ENCODE data around the gene KLF7.

The KLF7 gene

DNA sequence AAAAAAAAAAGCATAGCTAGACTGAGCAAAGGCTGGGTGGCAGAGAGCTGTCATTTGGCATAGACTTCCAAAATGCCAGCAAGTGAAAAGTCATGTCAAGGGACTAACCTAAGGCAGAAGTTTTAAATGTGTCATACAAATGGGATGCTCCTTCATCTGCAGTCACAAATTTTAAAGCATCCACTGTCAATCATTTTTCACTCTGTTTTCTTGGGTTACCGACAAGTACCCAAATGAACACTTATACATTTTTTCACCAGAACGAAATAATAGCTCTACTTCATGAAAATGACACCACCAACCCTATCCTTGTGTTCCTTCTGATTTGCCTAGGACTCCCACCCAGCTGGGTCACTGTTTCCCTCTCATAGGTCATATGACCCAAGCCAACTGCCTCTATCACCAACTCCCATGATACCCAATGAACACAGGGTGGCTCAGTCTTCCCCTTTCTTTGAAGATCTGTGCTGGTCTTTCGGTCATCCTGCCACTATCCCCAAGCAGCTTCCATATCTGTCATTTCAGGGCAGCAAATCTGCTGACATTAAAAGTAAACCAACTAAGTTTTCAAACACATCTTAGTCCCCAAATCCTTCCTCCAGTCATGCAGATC, 21.5 kb downstream of the KLF7 start:
- DNase-seq, result no peak

DNA sequence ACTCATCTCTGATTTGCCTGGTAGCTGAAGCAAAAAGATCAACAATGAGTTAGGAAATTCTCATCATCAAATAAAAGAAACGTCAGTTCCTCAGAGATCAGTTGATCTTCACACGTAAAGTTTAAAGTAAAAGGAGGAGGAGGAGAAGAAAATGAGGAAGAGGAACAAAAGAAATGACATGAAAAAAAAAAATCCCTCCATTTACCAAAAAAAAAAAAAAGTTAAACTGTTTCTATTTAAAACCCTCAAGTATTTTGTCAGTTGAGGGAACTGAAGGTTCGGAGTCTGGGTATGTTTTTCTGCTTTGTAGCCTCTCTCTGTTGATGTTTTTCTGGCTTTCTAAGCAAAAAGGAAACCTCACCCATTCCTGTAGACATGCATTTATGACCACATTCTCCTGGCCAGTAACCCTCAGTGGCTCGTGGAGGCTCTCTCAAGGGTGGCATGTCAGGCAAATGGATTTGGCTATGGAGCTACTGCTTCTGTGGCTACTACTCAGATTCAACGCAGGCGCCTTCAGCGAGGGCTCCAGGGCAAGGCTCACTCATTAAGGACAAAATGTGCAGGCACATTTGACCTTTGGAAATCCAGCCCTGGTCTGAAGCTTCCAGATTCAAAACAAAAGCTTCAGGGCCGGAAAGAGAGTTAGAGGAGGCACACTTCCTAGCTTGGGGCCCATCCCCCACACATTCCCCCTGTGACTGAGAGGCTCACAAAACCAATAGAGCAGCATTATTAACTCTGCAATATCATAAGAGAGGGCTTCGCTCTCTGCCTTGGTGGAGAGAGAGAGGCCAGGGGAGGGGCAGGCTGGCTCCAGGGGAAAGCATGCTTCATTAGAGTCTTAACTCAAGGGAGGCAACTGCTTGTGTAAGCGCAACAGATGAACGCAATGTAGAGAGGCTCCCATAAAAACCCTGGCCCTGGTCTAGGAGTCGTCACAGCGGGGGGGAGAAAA, 22.3 kb downstream of the KLF7 start:
- DNase-seq, result peak; percentile 78

DNA sequence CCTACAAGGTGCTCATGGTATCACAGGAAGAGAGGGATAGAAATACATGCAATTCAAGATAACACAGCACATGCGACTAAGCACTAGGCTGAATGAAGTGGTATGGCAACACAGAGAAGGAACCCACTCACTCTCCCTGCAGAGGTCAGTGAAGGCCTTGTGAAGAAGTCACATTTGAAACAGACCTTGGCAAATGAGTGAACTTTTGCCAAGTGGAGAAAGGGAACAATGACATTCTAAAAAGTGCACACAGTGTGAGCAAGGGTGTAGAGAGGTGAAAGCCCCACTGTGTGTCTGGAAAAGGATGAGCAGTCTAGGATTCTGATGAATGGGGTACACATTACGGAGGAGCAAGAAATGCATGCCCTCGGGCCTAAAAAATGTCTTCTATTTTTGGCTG, 23.3 kb downstream of the KLF7 start:
- DNase-seq, result no peak

DNA sequence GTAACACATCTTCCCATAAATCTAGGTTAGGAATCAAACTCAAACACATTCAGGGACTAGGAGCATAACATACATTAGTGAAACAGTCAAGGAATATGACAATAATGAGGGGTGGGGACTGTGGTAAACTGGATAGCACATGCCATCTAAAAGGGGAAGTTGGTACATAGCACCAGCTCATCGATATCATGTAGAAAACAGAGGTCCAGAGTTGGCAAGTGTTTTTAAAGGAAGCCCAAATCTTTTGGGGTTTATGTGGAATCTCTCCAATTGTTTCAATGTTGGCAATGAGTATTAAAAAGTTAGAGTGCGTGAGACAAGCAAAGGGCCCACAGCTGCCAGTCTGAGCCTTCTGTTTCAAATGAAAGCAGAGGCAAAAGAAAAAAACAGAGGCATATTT, 24.4 kb downstream of the KLF7 start:
- DNase-seq, result no peak

DNA sequence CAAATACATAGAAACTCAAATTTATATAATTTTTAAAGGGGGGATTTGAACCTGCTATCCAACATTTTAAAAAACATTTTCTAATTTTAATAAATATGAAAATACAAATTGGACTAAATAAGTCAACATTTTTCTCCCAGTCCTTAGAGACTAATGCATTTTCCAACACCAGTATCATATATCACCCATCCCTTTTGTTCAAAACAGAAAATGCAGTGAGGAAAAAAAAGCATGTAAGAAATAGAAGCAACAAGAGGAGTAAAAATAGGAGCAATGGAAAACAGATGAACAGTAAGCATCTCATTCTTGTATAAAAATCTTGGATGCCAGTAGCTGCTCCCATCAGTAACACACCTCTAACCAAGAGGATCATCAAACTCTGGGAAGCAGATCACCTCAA, 25.5 kb downstream of the KLF7 start:
- no peak for DNase-seq

DNA sequence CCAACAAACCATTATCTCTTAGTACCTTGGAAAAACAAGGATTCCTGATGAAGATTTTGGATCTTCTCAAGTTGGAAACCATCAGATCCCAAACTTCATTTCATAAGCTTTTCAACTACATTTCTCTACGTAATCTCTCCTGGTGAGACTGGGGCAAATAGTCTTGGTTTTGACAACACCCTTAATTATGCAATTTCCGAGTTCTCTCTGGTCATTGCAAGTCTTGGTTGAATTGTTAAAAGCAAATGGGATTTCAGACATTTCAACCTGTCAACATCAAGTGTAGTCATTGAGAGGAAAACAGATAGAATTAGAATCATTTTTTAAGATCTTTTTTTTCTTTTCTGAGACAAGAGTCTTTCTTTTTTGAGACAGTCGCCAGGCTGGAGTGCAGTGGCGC, 26.2 kb downstream of the KLF7 start:
- no peak for DNase-seq

DNA sequence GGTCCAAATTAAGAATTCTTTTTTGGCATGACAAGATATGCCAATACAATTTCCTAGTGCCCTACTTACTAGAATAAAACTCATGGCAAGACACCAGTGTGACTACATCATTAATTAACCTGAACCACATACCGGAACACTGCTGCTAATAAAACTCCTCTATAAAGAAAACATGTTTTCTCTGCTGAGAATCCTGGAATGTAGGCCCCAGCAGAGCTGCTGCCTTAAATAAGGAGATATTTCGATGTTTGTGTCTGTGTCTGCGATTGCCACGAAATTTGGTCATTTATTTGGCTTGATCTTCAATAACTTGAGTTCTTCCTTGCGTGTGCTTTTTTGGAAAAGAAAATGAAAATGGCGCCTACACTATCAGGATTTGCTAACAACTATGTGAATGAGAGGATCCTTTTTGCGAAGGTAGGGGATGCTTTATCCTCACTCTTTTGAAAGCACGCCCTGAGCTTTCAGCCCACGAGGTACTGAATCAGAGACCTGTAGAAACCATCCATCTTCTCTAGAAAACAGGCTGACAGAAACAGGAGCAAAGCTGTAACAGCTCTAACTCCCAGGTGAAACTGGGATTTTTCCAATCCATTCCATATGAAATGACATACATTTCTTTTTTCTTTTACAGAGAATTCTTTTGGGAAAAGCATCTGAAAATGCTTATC, 27.0 kb downstream of the KLF7 start:
- no peak for DNase-seq

DNA sequence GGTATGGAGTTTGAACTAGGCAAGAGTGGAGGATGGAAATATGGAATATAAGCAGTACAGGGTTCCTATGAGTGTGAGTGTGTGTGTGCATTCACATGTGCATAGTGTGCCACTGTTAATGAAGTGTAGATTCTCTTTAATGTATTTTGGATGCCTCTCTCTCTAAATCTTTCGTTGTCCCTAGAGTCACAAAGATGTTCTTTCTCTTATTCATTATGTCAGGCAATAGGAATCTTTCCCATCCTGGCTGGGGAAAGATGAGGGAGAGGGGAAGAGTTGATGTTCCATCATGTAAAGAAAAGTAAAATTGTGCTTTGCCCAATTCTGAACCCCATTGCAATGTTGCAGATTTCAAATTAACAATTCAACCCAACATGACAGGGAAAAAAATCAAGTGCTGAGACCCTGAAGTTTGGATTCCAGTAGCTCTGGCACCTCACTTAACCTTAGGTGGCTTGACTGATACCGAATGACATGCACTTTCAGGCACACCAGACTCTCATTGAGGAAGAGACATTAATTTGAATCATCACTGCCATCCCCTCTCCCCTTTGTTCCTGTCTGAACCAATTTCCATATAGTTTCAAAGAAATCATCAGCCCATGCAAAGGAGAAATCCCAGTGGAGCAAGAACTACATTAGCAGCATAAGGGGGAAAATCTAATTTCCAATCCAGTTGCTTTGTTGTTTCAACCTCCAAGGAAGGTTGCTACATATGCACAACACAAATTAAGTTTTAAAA, 28.0 kb downstream of the KLF7 start:
- DNase-seq, result no peak

DNA sequence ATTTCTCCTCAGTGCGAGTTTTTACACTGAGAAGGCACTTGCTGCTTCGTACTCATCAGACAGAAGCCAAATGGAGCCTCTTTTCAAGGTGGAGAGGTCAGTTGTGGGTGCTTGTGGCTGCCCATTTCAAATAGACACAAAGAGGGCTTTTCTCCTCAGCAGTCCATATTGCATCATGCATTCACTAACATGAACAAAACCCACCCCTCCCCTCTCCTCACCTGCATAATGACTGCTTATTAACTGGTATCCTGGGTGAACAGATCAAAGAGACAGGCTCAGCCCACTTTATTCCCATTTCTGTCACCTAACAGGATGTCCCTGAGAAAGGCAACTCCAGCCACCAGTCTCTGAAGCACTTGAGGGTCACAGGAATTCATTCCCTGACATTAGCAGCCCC, 28.9 kb downstream of the KLF7 start:
- DNase-seq, result no peak

DNA sequence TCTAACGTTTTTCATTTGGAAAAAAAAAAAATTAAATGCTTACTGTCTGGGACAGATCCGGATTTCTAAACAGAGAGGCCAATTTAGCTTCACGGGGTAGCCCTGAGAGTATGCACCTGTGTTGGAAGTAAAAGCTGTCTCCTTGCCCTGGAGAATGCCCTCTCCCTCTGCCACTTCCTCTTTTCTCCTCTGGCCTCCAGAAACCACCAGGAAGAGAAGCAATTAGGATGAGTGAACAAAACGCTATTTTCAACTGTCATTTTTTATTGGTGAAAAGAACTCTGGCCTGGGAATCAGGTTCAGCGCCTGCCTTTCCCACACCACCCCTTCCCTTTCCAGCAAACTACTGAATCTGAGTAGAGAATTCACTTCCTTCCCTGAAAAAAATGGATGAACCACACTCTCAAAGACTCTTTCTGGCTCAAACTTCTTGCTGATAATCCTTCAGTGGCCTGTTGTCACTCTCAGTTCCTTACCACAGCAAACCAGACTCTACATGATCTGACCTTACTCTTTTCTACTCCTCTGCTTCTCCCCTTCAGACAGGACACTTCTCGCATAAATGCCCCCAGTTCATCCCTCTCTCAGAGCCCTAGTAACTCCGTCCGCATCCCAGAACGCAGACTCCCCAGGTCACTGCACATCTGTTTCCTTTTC, 29.8 kb downstream of the KLF7 start:
- DNase-seq, result no peak

DNA sequence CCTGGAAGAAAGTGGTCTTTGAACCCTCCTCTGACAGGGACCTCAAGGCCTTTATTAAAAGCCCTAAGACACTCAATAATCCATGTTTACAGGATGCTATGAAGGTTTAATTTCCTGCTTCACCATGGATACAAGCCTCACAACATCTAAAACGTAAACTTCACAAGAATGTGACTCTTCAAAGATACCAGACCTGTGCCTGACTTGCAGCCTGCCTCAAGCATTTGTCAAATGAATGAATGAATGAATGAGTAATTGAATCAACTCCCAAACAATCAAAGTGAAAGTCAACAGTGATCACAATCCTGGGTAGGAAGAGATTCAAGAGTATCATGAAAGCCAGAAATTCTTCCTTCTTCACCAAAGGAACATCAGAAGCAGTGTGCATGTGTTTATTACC, 30.4 kb downstream of the KLF7 start:
- DNase-seq, result no peak

DNA sequence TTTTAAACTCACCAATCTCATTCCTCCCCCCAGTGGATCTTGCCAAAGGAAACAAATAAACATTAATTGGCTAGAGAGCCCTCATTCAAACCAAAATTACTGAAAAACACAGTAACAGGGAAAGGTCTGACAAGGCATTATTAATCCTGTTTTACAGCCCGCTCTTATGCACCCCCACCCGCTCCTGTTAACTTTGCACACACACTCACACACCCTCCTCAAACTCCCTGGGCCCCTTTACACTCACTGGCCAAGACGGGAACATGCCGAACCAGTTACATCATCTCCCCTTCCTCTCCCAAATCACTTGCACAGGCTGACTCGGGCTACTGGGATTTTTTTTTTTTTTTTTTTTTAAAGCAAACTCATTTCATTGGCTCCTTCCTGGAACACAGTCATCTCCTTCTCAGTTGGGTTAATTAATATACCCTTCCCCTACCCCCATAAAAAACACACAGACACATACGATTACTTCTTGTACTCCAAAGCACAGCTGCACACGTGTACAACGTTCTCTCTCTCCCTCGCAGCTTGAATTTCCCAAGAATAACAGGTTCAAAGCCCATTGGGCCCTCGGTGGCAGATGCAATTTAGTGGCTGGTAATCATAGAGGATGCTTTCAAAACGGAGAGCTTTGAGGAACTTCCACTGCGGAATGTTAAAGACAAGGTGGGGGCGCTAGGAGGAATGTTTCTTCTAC, 31.8 kb downstream of the KLF7 start:
- DNase-seq, result peak; percentile 87

DNA sequence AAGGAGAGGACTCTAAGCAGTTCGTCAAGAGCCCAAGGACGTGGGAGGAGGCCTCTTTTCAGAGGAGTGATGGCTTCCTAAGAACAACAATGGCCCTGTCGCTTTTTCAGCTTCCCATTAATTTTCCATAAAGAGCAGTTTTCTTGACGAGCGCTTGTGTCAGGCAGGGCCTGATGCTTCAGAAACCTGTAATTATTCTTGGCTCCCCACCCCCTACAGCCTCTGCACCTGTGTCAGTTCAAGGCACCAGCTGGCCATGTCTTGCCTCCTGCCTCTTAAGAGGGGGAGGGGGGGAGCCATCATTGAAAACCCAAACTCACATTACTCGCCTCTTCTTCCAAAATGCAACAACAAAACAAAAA, 32.3 kb downstream of the KLF7 start:
- DNase-seq, result peak; percentile 43

DNA sequence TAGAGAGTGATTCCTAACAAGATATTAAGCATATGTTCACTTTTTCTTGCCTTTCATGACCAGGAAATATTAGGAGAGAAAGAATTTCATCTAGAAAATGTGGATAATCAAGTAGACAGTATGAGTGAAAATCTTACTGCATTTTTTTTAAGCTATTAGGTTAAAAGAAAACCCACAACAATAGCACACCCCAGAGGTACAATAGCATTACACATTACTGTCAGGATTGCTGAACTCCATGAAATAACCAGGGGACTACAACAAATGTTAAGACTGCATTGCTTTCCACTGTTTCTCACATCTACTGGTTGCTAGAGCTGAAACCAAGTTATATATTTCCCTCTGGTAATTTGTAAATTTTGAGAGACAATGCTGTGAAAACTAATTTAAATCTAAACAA, 33.7 kb downstream of the KLF7 start:
- DNase-seq, result no peak

DNA sequence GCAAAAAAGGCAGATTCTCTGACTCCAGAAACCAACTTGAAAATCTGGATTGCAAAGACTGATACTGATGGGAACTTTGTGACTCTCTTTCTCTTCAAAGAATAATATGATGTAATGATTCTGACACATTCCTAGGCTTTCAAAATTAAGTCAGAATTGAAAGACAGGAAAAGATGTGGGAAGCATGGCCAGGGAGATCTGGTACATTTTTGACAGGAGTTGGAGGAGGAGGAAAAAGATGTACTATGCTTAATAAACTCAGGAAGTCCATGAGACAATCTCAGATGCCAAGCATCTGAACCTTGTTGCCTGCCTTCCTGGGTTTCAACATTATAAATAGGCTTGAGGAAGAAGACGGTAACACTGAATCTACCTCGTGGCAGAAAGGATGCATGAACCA, 34.2 kb downstream of the KLF7 start:
- DNase-seq, result no peak

DNA sequence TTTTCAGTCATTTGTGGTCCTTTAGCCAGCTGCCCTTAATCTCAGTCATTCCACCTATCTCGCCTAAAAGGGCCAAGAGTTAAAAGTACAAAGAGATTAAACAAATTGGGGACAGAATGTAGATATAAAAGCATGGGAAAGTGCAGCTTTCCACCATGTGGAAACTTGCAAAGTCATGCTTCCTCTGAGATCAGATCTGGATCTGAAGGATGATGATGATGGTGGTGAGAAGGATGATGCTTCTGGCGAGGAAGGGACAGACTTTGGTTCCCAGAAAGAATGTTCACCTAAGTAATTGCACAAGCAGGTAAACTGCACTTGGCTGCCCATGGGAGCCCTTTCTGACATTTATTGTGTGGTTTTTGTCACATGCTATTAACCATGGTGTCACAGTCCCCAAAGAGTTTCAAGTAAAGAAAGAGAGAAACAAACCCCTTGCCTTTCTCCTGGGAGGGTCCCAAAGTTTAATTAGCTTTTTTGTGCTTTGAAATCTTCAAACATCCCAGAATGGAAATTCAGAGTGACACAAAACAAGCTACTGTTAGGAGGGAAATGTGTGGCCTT, 34.7 kb downstream of the KLF7 start:
- DNase-seq, result no peak

DNA sequence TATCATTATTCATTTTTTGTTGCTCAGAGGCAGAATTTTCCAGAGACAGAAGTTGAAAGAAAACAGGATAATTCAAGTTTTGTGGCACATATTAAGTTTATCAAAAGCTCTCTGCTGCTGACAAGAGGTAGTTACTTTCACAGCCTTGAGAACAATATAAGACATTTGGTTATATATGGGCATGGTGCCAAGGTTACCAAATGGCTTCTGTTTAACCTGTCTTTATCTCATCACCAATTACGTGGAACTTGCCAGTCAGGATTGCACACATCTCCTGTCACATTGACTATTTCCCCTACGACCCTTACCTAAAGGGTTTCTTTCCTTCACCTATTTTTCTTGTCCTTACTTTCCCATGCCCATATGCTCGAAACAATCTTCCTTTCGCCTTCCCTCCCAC, 35.9 kb downstream of the KLF7 start:
- no peak for DNase-seq

DNA sequence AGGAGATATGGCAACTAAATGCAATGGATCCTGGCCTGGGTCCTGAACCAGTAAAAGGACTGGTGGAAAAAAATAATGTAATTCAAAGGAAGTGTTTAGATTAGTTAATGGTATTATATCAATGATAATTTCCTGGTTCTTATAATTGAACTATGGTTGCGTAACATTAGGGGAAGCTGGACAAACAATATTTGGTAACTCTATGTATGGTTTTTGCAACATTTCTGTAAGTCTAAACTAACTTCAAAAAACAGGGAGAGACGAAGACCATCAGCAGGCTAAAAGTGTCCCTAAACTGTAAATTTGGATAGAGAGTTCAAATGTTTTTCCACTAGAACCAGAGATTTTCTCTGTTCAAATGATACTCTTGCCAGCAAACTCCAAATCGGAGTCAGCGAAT, 36.9 kb downstream of the KLF7 start:
- no peak for DNase-seq

DNA sequence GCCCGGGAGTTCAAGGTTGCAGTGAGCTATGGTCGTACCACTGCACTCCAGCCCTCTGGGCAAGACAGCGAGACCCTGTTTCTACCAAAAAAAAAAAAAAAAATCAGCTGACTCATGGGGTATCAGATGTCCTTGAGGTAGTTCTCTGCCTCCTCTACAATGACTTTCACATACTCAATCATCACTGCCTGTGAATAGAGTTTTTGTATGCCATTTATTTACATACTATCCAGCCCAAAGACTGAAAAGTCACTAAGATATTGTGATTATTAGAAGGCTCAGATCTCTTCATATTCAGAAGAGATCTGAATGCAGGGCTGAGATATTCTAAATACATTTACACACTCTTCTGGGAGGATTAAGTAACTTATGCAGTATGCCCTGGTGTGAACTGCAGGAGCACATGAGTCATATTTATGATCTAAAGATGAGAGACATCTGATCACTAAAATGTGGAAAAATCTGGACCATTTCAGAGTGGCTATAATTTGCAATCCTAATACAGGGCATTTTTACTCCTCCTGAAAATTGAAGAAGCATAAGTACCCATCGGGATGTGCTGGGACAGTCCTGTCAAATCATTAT, 38.9 kb downstream of the KLF7 start:
- DNase-seq, result no peak

DNA sequence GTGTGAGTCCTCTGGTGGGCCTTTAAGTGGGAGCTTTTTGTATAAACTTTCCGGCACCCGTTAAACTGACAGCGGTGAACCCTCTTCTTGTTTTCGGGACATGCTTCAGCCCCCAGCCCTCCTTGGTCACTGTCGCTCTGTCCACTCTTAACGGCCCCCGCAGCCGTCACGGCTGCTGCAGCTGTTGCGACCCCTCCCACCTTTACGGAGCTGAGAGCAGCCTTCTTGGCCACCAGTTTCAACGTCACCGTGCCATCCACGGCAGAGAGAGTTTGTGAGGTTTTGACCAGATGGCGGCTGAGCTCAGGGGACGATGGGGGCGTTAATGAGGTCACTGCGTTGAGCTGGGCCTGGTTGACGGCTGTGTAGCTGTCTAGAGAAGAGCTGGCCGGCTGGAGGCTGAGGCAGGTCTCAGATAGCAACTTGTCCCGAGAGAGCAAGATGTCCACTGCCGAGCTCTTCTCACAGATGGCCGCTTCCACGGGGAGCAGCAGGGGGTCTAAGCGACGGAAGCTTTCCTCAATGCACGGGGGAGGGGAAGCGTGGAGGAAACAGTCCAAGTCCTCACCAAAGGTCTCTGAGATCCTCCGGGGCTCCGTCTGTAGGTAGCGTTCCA, 41.9 kb downstream of the KLF7 start:
- no peak for DNase-seq

DNA sequence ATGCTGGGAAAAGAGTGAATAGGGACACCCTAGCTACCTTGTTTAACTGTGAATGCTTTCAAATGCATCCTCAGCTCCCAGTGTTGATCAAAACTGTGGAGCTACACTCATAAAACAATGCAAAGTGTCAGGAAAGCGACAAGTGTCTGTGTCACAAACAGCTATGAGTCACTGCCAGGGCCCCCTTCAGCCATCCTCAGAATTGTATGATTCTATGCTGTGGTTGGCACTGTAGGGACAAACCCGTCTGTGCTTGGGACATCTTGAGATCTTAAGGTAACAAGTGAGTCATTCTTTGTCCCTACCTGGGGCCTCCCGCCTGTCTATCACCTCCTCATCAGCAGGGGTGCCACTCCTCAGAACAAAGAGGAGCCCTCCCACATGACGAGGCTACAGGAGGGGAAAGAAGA, 42.4 kb downstream of the KLF7 start:
- DNase-seq, result no peak
